Measurements from ENCODE around the gene YES1. TPM values are rescaled to one million over a fixed set of nuclear protein-coding genes. Genes with fewer than 3 reads are reported as not detected.

The YES1 gene

DNA sequence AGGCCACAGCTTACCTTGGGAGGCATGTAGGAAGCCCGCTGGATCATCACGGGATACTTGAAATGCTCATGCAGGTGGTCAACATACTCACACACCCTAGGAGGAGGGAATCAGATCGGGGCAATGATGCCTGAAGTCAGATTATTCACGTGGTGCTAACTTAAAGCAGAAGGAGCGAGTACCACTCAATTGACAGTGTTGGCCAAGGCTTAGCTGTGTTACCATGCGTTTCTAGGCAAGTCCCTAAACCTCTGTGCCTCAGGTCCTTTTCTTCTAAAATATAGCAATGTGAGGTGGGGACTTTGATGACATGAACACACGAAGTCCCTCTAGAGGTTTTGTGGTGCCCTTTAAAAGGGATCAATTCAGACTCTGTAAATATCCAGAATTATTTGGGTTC is 136.7 kb downstream of the YES1 start:
- Histone ChIP-seq H3K27ac (ENCODE audit: low read length, poor library complexity, severe bottlenecking) (no peak overlapping the region), H3K4me1 (ENCODE audit: control insufficient read depth, insufficient read depth, low read depth, low read length) (no peaks in the 10 kb centered on the region), H3K79me1 (replicated peaks; ENCODE audit: low read length, poor library complexity, severe bottlenecking) (peaks cover 10% of the 10 kb centered on the region), H3K4me2 (ENCODE audit: low read length, poor library complexity, severe bottlenecking) (no peak overlapping the region), H3K27me3 (ENCODE audit: control insufficient read depth in 1 of 2, insufficient read depth in 1 of 2, low read length in 2 of 2) (no peaks in the 10 kb centered on the region), H3K9ac (ENCODE audit: low read length) (no peak overlapping the region), H4K8ac (ENCODE audit: low read length) (no peak overlapping the region), H2BK5ac (ENCODE audit: low read depth, low read length, poor library complexity, severe bottlenecking) (no peak overlapping the region), H2AK5ac (ENCODE audit: low read length, severe bottlenecking) (no peak overlapping the region), H3K36me3 (ENCODE audit: control insufficient read depth in 1 of 2, insufficient read depth in 2 of 2, low read depth in 1 of 2, low read length in 2 of 2) (peaks cover 48 to 96% of the 10 kb centered on the region in 2 experiments), H3K4ac (ENCODE audit: low read depth in 1 of 2, low read length in 2 of 2) (no peak overlapping the region), H2BK15ac (ENCODE audit: low read depth, poor library complexity, severe bottlenecking) (no peak overlapping the region), H2BK120ac (ENCODE audit: low read depth, low read length) (no peak overlapping the region), H3K18ac (ENCODE audit: low read depth in 1 of 2, low read length in 2 of 2) (no peak overlapping the region), H3K14ac (ENCODE audit: low read length in 2 of 2) (no peak overlapping the region), H3K9me3 (ENCODE audit: control insufficient read depth, low read length) (no peaks in the 10 kb centered on the region), H3K23ac (ENCODE audit: low read length in 2 of 2) (no peak overlapping the region), H2BK12ac (ENCODE audit: low read length in 2 of 2) (no peak overlapping the region), H3K4me3 (ENCODE audit: insufficient read depth in 1 of 2, low read depth in 1 of 2, low read length in 2 of 2) (no peak overlapping the region), H2AFZ (ENCODE audit: low read depth, low read length) (no peak overlapping the region), H4K91ac (ENCODE audit: low read length) (no peak overlapping the region)
- WGBS = 99% methylated on average over 6 of the region's 7 CpGs
- DNase-seq = no peak

DNA sequence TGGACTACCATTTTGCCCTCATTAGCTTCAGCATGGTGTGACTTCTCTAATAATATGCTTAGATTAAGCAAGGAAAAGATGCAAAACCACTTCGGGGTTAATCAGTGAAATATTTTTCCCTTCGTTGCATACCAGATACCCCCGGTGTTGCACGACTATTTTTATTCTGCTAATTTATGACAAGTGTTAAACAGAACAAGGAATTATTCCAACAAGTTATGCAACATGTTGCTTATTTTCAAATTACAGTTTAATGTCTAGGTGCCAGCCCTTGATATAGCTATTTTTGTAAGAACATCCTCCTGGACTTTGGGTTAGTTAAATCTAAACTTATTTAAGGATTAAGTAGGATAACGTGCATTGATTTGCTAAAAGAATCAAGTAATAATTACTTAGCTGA is 138.3 kb downstream of the YES1 start:
- no peak overlapping the region for H2AK5ac ChIP-seq (ENCODE audit: low read length, severe bottlenecking)
- no peak overlapping the region for H4K8ac ChIP-seq (ENCODE audit: low read length)
- no peak for DNase-seq
- H3K4ac ChIP-seq (ENCODE audit: low read depth in 1 of 2, low read length in 2 of 2) = no peak overlapping the region
- no peak overlapping the region for H2BK5ac ChIP-seq (ENCODE audit: low read depth, low read length, poor library complexity, severe bottlenecking)
- H2BK15ac ChIP-seq (ENCODE audit: low read depth, poor library complexity, severe bottlenecking) = no peak overlapping the region
- H3K36me3 ChIP-seq (ENCODE audit: control insufficient read depth in 1 of 2, insufficient read depth in 2 of 2, low read depth in 1 of 2, low read length in 2 of 2) = peaks cover 52 to 96% of the 10 kb centered on the region in 2 experiments
- H3K18ac ChIP-seq (ENCODE audit: low read depth in 1 of 2, low read length in 2 of 2) = no peak overlapping the region
- H3K4me1 ChIP-seq (ENCODE audit: control insufficient read depth, insufficient read depth, low read depth, low read length) = no peaks in the 10 kb centered on the region
- peaks cover 10% of the 10 kb centered on the region for H3K79me1 ChIP-seq (replicated peaks; ENCODE audit: low read length, poor library complexity, severe bottlenecking)
- no peak overlapping the region for H3K27ac ChIP-seq (ENCODE audit: low read length, poor library complexity, severe bottlenecking)
- H3K4me3 ChIP-seq (ENCODE audit: insufficient read depth in 1 of 2, low read depth in 1 of 2, low read length in 2 of 2) = no peak overlapping the region
- peaks cover 2% of the 10 kb centered on the region for H3K9me3 ChIP-seq (ENCODE audit: control insufficient read depth, low read length)
- no peak overlapping the region for H2BK12ac ChIP-seq (ENCODE audit: low read length in 2 of 2)
- no peak overlapping the region for H2BK120ac ChIP-seq (ENCODE audit: low read depth, low read length)
- H3K9ac ChIP-seq (ENCODE audit: low read length) = no peak overlapping the region
- no peak overlapping the region for H3K14ac ChIP-seq (ENCODE audit: low read length in 2 of 2)
- no peak overlapping the region for H4K91ac ChIP-seq (ENCODE audit: low read length)
- H2AFZ ChIP-seq (ENCODE audit: low read depth, low read length) = no peak overlapping the region
- H3K27me3 ChIP-seq (ENCODE audit: control insufficient read depth in 1 of 2, insufficient read depth in 1 of 2, low read length in 2 of 2) = no peaks in the 10 kb centered on the region
- H3K23ac ChIP-seq (ENCODE audit: low read length in 2 of 2) = no peak overlapping the region
- 100% methylated on average over 3 of the region's 5 CpGs for WGBS
- no peak overlapping the region for H3K4me2 ChIP-seq (ENCODE audit: low read length, poor library complexity, severe bottlenecking)

DNA sequence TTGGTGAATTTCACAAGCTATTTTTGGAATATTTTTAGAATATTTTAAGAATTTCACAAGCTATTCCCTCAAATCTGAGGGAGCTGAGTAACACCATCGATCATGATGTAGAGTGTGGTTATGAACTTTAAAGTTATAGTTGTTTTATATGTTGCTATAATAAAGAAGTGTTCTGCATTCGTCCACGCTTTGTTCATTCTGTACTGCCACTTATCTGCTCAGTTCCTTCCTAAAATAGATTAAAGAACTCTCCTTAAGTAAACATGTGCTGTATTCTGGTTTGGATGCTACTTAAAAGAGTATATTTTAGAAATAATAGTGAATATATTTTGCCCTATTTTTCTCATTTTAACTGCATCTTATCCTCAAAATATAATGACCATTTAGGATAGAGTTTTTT is 138.7 kb downstream of the YES1 start:
- WGBS = no CpG with 5 or more reads among the region's 3 CpGs
- Histone ChIP-seq H2AK5ac (ENCODE audit: low read length, severe bottlenecking) (no peak overlapping the region), H3K36me3 (ENCODE audit: control insufficient read depth in 1 of 2, insufficient read depth in 2 of 2, low read depth in 1 of 2, low read length in 2 of 2) (peaks cover 48 to 96% of the 10 kb centered on the region in 2 experiments), H3K4me3 (ENCODE audit: insufficient read depth in 1 of 2, low read depth in 1 of 2, low read length in 2 of 2) (no peak overlapping the region), H2BK12ac (ENCODE audit: low read length in 2 of 2) (no peak overlapping the region), H3K18ac (ENCODE audit: low read depth in 1 of 2, low read length in 2 of 2) (no peak overlapping the region), H3K4me2 (ENCODE audit: low read length, poor library complexity, severe bottlenecking) (no peak overlapping the region), H3K23ac (ENCODE audit: low read length in 2 of 2) (no peak overlapping the region), H3K14ac (ENCODE audit: low read length in 2 of 2) (no peak overlapping the region), H3K4ac (ENCODE audit: low read depth in 1 of 2, low read length in 2 of 2) (no peak overlapping the region), H2BK15ac (ENCODE audit: low read depth, poor library complexity, severe bottlenecking) (no peak overlapping the region), H3K4me1 (ENCODE audit: control insufficient read depth, insufficient read depth, low read depth, low read length) (no peaks in the 10 kb centered on the region), H3K9ac (ENCODE audit: low read length) (no peak overlapping the region), H2AFZ (ENCODE audit: low read depth, low read length) (no peak overlapping the region), H2BK120ac (ENCODE audit: low read depth, low read length) (no peak overlapping the region), H3K79me1 (replicated peaks; ENCODE audit: low read length, poor library complexity, severe bottlenecking) (peaks cover 10% of the 10 kb centered on the region), H4K91ac (ENCODE audit: low read length) (no peak overlapping the region), H3K27me3 (ENCODE audit: control insufficient read depth in 1 of 2, insufficient read depth in 1 of 2, low read length in 2 of 2) (no peaks in the 10 kb centered on the region), H3K27ac (ENCODE audit: low read length, poor library complexity, severe bottlenecking) (no peak overlapping the region), H4K8ac (ENCODE audit: low read length) (no peak overlapping the region), H3K9me3 (ENCODE audit: control insufficient read depth, low read length) (peaks cover 3% of the 10 kb centered on the region), H2BK5ac (ENCODE audit: low read depth, low read length, poor library complexity, severe bottlenecking) (no peak overlapping the region)
- no peak for DNase-seq

Small RNA genes lying within 50 kb of the gene (small RNA-seq; reads per million reads assigned to genes)
- gene BOLA2P1 (ENCODE audit: low read depth) = not detected
- not detected for gene RNU1-109P (ENCODE audit: low read depth)
